Neural cell (in vitro differentiated cells): Measurements from ENCODE around the gene PGP. TPM values are rescaled to one million over a fixed set of nuclear protein-coding genes. Genes with fewer than 3 reads are reported as not detected.

Source experiments
- H2AFZ ChIP-seq: fragments of 200-600, 300-800 bp; sonication (generic), shearing (Covaris generic); 2 replicates; pipeline ENCODE4 v1.6.0; 2014; ENCODE audit warnings: low read depth, mild to moderate bottlenecking, antibody characterized with exemption, low read length, moderate library complexity
- H3F3A ChIP-seq: fragments of 200-600 bp; shearing (Covaris generic); 2 replicates; pipeline ENCODE4 v1.6.1; 2016; ENCODE audit warnings: mild to moderate bottlenecking, moderate library complexity, mixed read lengths, antibody characterized with exemption, low read length; ENCODE audit not compliant: insufficient read depth, poor library complexity, severe bottlenecking
- H3K27ac ChIP-seq: fragments of 200-600, 300-800 bp; sonication (generic), shearing (Covaris generic); 2 replicates; pipeline ENCODE4 v1.5.1; 2014; ENCODE audit warnings: mild to moderate bottlenecking, low read length, moderate library complexity
- H3K27me3 ChIP-seq: fragments of 300-800, 200-600 bp; sonication (generic), shearing (Covaris generic); 2 replicates; pipeline ENCODE4 v1.6.0; 2014; ENCODE audit warnings: mild to moderate bottlenecking, low read depth, low read length, moderate library complexity; ENCODE audit not compliant: insufficient read depth
- H3K36me3 ChIP-seq: fragments of 300-800, 200-600 bp; sonication (generic), shearing (Covaris generic); 2 replicates; pipeline ENCODE4 v1.5.1; 2014; ENCODE audit warnings: mild to moderate bottlenecking, antibody characterized with exemption, low read length, moderate library complexity; ENCODE audit not compliant: insufficient read depth
- H3K4me2 ChIP-seq: fragments of 300-800, 200-600 bp; sonication (generic), shearing (Covaris generic); 2 replicates; pipeline ENCODE4 v1.6.0; 2014; ENCODE audit warnings: mild to moderate bottlenecking, low read length
- H3K4me3 ChIP-seq: fragments of 300-800, 200-600 bp; sonication (generic), shearing (Covaris generic); 2 replicates; pipeline ENCODE4 v1.5.1; 2014; ENCODE audit warnings: mild to moderate bottlenecking, low read length, moderate library complexity
- H3K79me2 ChIP-seq: fragments of 200-600 bp; shearing (Covaris generic); replicated peaks from 2 replicates; pipeline ENCODE4 v1.6.0; 2014; ENCODE audit warnings: mild to moderate bottlenecking, low read length, moderate library complexity; ENCODE audit not compliant: insufficient read depth
- H3K9ac ChIP-seq: fragments of 300-800, 200-600 bp; sonication (generic), shearing (Covaris generic); 2 replicates; pipeline ENCODE4 v1.6.1; 2016; ENCODE audit warnings: mild to moderate bottlenecking, low read length, mixed read lengths
- H3K9me2 ChIP-seq: fragments of 200-600 bp; shearing (Covaris generic); 2 replicates; pipeline ENCODE4 v1.6.1; 2016; ENCODE audit warnings: mild to moderate bottlenecking, low read length, mixed read lengths; ENCODE audit not compliant: insufficient read depth
- H3K9me3 ChIP-seq: fragments of 200-600, 300-800 bp; sonication (generic), shearing (Covaris generic); 2 replicates; pipeline ENCODE4 v1.6.1; 2016; ENCODE audit warnings: mild to moderate bottlenecking, mixed run types, low read length, moderate library complexity, mixed read lengths
- H4K20me1 ChIP-seq: fragments of 200-600 bp; shearing (Covaris generic); 2 replicates; pipeline ENCODE4 v1.6.1; 2016; ENCODE audit warnings: mild to moderate bottlenecking, mixed run types; ENCODE audit not compliant: insufficient read depth
- CTCF ChIP-seq: fragments of 450-650 bp; IDR thresholded peaks from 2 replicates; pipeline ENCODE4 v1.5.1; 2014; ENCODE audit warnings: antibody characterized with exemption, mild to moderate bottlenecking, moderate library complexity; ENCODE audit not compliant: poor library complexity, severe bottlenecking
- EP300 ChIP-seq: fragments of 450-650 bp; conservative IDR thresholded peaks from 2 replicates; pipeline ENCODE4 v1.6.1; 2014; ENCODE audit warnings: antibody characterized with exemption, mild to moderate bottlenecking, moderate library complexity; ENCODE audit not compliant: poor library complexity, severe bottlenecking
- EZH2 ChIP-seq: fragments of 200-600, 300-800 bp; shearing (Covaris generic), sonication (generic); IDR thresholded peaks from 2 replicates; pipeline ENCODE4 v1.6.1; 2014; ENCODE audit warnings: antibody characterized with exemption, low read length, borderline replicate concordance, mild to moderate bottlenecking; ENCODE audit not compliant: insufficient read depth, poor library complexity, severe bottlenecking
- MXI1 ChIP-seq: fragments of 450-650 bp; conservative IDR thresholded peaks from 2 replicates; pipeline ENCODE4 v1.6.1; 2014; ENCODE audit warnings: antibody characterized with exemption, mild to moderate bottlenecking; ENCODE audit not compliant: poor library complexity, severe bottlenecking
- POLR2AphosphoS5 ChIP-seq: IDR thresholded peaks from 2 replicates; pipeline ENCODE4 v1.6.1; 2012
- RAD21 ChIP-seq: fragments of 450-650 bp; conservative IDR thresholded peaks from 2 replicates; pipeline ENCODE4 v1.6.1; 2014; ENCODE audit warnings: antibody characterized with exemption, mild to moderate bottlenecking, moderate library complexity
- REST ChIP-seq: IDR thresholded peaks from 2 replicates; pipeline ENCODE4 v1.6.1; 2012; ENCODE audit warnings: borderline replicate concordance
- SMC3 ChIP-seq: fragments of 450-650 bp; conservative IDR thresholded peaks from 2 replicates; pipeline ENCODE4 v1.6.1; 2014; ENCODE audit warnings: antibody characterized with exemption, mild to moderate bottlenecking, moderate library complexity; ENCODE audit not compliant: poor library complexity
- TAF1 ChIP-seq: IDR thresholded peaks from 2 replicates; pipeline ENCODE4 v1.6.1; 2012; ENCODE audit warnings: low read depth
- polyA plus RNA-seq: library from polyadenylated mRNA; depleted of rRNA; stranded (reverse); fragments of >200 nt; gene quantifications from 2 replicates; pipeline ENCODE4 v1.2.3, GENCODE V29; 2014

The PGP gene
- polyA plus RNA-seq, 1 donor from 2014 or later, result 44.1 TPM

GRCh38 chr16:2187212-2187611 lies 27.4 kb downstream of the PGP start:
- H3K9ac ChIP-seq, result no peak overlapping the region
- no peaks in the 10 kb centered on the region for H4K20me1 ChIP-seq
- H3K9me2 ChIP-seq, result no peaks in the 10 kb centered on the region
- H3K79me2 ChIP-seq, result no peaks in the 10 kb centered on the region
- H3K9me3 ChIP-seq, result no peaks in the 10 kb centered on the region
- H3F3A ChIP-seq, result no peaks in the 10 kb centered on the region
- H2AFZ ChIP-seq, result no peak overlapping the region
- H3K36me3 ChIP-seq, result no peaks in the 10 kb centered on the region
- no peak overlapping the region for H3K4me3 ChIP-seq
- no peak overlapping the region for H3K4me2 ChIP-seq
- TF ChIP-seq POLR2AphosphoS5 (no peak), RAD21 (no peak), CTCF (no peak), REST (no peak), EP300 (no peak), MXI1 (no peak), EZH2 (no peak), TAF1 (no peak), SMC3 (no peak)
- H3K27me3 ChIP-seq, result no peaks in the 10 kb centered on the region
- H3K27ac ChIP-seq, result no peak overlapping the region

- TF ChIP-seq EP300 (no peak), MXI1 (no peak), EZH2 (no peak), RAD21 (no peak), REST (no peak), SMC3 (no peak), TAF1 (no peak), CTCF (no peak), POLR2AphosphoS5 (no peak)
- no peak overlapping the region for H3K4me3 ChIP-seq
- H3K79me2 ChIP-seq, result no peaks in the 10 kb centered on the region
- no peaks in the 10 kb centered on the region for H3K27me3 ChIP-seq
- no peak overlapping the region for H3K4me2 ChIP-seq
- H3K36me3 ChIP-seq, result no peaks in the 10 kb centered on the region
- H4K20me1 ChIP-seq, result no peaks in the 10 kb centered on the region
- no peaks in the 10 kb centered on the region for H3K9me2 ChIP-seq
- H3K27ac ChIP-seq, result no peak overlapping the region
- no peak overlapping the region for H3K9ac ChIP-seq
- H2AFZ ChIP-seq, result no peak overlapping the region
- no peaks in the 10 kb centered on the region for H3K9me3 ChIP-seq
- H3F3A ChIP-seq, result no peaks in the 10 kb centered on the region
These were observed 28.1 kb downstream of the PGP start for GRCh38 chr16:2186505-2186904.
